Activated CD4-positive, CD25-positive, alpha-beta regulatory T cell (primary cell): ENCODE results near the gene GNB1L.
"Not testable (repeated sequence)": the region's sequence is repeated elsewhere in the genome, so short reads cannot be mapped to it uniquely, and the experiment has no call there.

Source experiments
- DNase-seq, 4 experiments: peaks; one replicate each; lab custom pipeline; 2025; lab: John Stamatoyannopoulos, UW

GNB1L gene

GRCh38 chr22:19795617-19796008 is 59.1 kb downstream of the GNB1L start:
- no peak for DNase-seq

GRCh38 chr22:19793661-19794310 is 60.9 kb downstream of the GNB1L start:
- no peak for DNase-seq

DNA sequence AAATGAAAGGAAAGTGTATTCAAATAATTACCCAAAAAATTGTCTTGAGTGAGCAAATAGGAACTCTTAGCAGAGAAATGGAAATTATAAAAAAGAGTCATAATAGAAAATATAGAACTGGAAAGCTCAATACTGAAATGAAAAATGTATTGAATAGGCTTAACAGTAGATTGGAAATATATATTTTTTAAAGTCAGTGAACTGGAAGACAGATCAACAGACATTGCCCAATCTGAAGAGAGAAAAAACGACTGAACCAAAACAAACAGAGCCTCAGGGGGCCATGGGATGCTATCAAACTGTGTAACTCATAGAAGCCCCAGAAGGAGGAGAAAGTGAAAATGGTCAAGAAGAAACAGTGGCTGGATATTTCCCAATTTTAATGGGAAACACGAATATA is 61.5 kb downstream of the GNB1L start:
- no peak for DNase-seq

- DNase-seq = not testable (repeated sequence)
Measured at GRCh38 chr22:19792383-19792896, 62.2 kb downstream of the GNB1L start.

DNA sequence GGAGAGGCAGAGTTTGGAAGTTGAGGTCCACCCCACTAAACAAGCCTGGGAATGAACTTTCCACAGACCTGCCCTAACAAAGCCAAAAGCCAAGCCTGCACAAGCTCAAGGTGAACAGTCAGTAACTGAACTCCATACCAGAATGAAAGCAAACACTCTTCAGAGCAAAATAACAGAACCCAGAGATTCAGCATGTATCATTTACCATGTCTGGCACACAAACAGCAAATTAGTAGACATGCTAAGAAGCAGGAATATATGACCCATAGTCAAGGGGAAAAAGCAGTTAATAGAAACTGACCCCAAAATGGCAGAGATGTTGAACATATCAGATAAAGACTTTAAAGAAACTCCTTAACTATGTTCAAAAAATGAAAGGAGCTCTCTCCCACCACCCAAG is 62.8 kb downstream of the GNB1L start:
- no peak for DNase-seq

- no peak for DNase-seq
Measured at GRCh38 chr22:19791243-19791642, 63.4 kb downstream of the GNB1L start.

GRCh38 chr22:19789828-19790227 is 64.8 kb downstream of the GNB1L start:
- DNase-seq = no peak

DNA sequence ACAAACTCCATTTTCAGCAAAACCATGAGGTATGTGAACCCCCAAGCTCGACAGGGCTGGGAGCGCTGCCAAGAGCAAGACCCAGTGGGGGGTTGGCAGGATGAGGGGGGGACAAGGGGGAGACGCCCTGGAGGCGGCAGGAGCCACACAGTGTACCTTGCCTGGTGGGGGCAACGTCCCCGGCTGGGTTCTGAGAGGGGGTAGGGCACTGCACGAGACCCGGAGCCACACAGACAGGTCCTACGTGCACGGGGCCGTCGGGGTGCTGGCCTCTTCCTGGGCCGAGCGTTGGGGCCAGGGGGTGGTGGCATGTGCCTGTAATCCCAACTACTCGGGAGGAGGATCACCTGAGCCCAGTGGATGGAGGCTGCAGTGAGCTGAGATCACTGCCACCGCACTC is 65.3 kb downstream of the GNB1L start:
- DNase-seq = no peak

- DNase-seq = no peak
Measured at GRCh38 chr22:19788661-19789225, 65.9 kb downstream of the GNB1L start.

DNA sequence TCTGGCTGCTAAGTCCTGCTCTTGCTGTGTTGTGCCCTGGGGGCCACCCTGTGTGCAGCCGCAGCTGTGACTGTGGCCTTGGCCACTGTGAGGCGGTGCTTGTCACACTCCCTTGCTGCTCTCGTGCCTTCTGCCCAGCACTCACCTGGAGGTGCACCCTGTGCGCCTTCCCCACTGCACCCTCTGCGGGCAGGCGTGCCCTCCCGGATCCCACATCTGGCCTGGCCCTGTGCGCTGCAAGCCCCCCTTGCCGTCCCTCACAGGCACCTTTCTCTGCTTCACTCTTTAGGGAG is 66.9 kb downstream of the GNB1L start:
- no peak for DNase-seq

GRCh38 chr22:19786959-19787848 is 67.5 kb downstream of the GNB1L start:
- DNase-seq = no peak

DNA sequence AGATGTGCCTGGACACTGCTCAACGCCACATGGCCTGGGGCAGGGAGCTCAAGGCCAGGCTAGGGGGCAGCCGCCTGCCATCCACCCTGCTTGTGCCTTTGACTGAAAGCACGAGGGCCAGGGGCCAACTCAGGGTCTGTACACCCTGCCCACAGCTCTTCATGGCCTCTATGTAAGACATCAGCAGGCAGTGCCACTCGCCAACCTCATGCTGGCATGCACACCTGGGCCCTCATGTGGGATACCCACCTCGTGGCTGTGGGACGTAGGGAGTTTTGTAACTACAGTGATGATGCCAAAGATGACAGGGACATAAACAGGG is 68.4 kb downstream of the GNB1L start:
- DNase-seq = no peak

- no peak for DNase-seq
Measured at GRCh38 chr22:19785461-19786263, 69.0 kb downstream of the GNB1L start.

- no peak for DNase-seq
Measured at GRCh38 chr22:19784384-19785175, 70.1 kb downstream of the GNB1L start.

DNA sequence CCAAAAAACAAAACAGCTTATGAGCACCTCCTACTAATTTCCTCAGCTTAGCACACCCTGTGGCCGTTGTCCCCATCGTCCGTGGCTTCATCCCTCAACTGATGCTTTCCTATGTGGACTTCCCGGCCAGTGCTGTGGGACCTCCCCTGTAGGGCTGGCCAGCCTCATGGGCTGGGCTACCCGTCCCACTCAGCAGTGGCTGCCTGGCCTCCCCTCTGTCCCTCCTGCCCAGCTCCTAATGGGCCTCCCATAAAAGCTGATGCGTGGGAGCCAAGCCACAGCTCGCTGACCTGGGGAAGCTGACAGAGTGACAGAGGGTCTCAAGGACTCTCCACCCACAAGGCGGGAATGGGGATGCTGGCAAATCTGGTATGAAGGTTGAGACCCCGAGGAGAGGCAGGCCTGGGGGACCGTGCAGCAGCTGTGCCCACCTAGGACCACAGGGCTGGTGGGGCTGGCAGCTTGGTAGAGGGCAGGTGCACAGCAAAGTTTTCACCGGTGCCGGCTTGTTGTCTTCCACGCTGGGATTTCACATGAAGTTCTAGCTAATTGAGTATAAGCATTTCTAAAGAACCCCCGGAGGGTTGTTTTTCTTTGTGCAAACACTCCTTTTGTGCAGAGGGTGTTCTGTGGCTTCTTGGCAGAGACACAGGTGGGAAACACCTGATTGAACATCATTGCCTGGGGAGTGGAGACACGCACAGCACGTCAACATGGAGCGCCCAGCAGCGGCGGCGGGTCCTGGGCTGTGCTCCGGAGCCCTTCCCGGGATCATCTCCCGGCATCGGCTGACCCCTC is 70.9 kb downstream of the GNB1L start:
- no peak for DNase-seq

DNA sequence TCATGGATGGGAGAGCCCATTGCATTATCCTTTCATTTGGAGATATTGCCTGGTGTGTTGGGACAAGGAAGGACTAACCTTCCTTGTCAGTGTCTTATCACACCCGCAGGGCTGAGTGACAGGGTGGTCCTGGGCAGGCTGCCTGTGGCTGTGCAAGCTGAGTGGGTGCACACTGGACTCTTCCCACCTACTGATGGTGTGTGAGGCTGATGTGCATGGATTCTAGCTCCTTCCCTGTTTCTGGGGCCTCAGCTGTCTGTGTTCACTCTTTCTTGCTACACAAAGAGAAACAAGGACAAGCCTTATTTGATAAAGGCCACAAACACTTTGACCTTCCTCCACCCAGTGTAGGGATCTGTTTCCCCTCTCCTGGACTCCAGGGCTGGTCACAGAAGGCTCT is 72.1 kb downstream of the GNB1L start:
- no peak for DNase-seq

GRCh38 chr22:19779685-19780268 is 74.9 kb downstream of the GNB1L start:
- no peak for DNase-seq

DNA sequence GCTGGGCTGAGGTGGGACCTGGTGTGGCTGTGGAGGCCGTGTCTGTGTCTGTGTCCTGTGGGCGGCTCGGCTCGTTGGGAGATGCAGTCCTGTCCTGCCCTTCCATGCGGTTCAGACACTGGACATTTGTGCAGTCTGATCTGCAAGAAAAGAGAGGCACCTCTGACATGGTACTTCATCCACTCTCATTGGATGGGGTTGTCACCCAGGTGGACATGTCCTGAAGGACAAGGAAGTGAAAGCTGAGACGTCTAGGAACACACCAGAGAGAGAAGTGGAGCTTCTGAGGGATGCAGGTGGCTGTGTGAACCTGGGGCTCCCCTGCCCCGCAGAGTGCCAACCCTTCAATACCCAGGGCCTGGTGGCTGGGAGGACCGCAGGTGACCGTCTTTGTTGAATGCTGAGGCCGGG is 75.7 kb downstream of the GNB1L start:
- DNase-seq = no peak

- DNase-seq = not testable (repeated sequence)
Measured at GRCh38 chr22:19777192-19777591, 77.5 kb downstream of the GNB1L start.

- no peak for DNase-seq
Measured at GRCh38 chr22:19776433-19777031, 78.1 kb downstream of the GNB1L start.
